Measurements from ENCODE around the gene TMTC1.

DNA sequence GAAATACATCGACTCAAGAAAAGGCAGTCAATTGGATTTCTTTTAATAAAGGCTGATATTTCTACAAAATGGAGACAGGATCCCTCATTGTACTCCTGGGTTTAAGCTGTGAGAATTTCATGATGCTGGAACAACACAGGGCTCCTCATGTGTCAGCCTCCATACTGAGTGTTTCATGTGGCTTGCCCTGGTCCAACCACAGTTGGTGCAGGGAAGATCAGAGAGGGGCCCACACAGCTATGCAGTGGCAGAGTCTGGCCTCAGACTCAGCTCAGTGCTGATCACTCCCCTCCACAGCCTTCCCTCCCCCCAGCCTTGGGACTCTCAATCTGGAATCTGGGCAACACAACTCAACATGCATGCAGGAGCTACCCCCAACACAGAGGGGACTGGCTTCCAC lies 163.7 kb downstream of the TMTC1 start:
- TF ChIP-seq, protein P1, sequence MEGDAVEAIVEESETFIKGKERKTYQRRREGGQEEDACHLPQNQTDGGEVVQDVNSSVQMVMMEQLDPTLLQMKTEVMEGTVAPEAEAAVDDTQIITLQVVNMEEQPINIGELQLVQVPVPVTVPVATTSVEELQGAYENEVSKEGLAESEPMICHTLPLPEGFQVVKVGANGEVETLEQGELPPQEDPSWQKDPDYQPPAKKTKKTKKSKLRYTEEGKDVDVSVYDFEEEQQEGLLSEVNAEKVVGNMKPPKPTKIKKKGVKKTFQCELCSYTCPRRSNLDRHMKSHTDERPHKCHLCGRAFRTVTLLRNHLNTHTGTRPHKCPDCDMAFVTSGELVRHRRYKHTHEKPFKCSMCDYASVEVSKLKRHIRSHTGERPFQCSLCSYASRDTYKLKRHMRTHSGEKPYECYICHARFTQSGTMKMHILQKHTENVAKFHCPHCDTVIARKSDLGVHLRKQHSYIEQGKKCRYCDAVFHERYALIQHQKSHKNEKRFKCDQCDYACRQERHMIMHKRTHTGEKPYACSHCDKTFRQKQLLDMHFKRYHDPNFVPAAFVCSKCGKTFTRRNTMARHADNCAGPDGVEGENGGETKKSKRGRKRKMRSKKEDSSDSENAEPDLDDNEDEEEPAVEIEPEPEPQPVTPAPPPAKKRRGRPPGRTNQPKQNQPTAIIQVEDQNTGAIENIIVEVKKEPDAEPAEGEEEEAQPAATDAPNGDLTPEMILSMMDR (IDR thresholded peaks at IDR 0.05), result no peak
- no peak for TF ChIP-seq EZH2 (IDR thresholded peaks at IDR 0.05; ENCODE audit: borderline replicate concordance, insufficient read depth, low read depth, low read length, poor library complexity, severe bottlenecking)

Measured in B cell (primary cell).